ENCODE data around the gene HES2.
A peak's percentile ranks its signal among the peaks of the same experiment; 100 is the strongest.
"Not testable (repeated sequence)": the region's sequence is repeated elsewhere in the genome, so short reads cannot be mapped to it uniquely, and the experiment has no call there.

The HES2 gene

DNA sequence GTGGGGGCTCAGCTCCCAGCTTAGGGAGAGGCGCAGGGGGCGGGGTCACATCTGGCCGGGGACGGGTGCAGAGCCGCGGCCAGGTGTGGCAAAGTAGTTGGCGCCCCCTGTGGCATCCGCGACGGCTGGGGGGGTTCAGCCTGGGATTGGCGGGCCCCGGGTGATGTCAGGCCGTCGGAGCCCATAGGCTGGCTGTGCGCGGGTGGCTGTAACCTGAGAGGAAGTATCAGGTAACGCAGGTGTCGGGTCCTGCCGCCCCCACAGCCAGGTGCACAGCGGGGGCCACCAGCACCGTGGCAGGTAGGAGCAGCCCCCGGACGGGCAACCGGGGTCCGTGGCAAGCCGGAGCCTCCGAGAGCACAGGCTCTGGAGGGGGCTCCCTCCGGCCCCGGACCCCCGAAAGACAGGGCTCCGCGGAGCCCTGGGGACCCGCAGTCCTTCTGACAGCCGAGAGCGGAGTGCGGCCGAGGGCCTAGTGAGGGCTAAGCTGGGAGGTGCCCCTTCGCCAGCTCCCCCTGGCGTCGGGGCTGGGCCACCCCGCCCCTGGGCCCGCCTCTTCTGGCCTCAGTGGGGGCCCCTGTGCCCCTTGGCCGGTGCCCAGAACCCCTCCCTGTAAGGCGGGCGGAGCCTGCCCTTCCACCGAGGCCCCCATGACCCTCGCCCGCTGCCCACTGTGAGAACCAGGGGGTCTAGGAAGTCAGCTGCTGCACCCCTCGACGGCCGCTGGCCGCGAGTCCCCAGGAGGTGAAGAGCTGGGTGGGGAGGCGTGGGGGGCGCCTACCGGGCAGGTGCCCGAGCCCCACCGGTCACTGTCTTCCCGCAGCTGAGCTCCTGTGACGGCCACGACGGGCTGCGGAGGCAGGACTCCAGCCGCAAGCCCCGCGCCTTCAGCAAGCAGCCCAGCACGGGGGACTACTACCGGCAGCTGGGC lies 28.4 kb upstream of the HES2 start:
- peaks cover 13% of the 10 kb centered on the region; the same call in 1 of the 2 replicates for H3K4me1 ChIP-seq (ENCODE audit: insufficient read depth, low read length)
- peak overlapping the region; percentile 45 for H3K9ac ChIP-seq (ENCODE audit: low read depth, low read length)
- no peaks in the 10 kb centered on the region for H3K36me3 ChIP-seq (ENCODE audit: insufficient read depth, low read length)
- no peaks in the 10 kb centered on the region for H3K9me3 ChIP-seq (ENCODE audit: control insufficient read depth, insufficient read depth, low read length)

GRCh38 chr1:6447016-6447817 lies 27.5 kb upstream of the HES2 start:
- Histone ChIP-seq H3K4me1 (ENCODE audit: insufficient read depth, low read length) (peaks cover 13% of the 10 kb centered on the region; the same call in 1 of the 2 replicates), H3K9me3 (ENCODE audit: control insufficient read depth, insufficient read depth, low read length) (no peaks in the 10 kb centered on the region), H3K9ac (ENCODE audit: low read depth, low read length) (peak overlapping the region; percentile 45), H3K36me3 (ENCODE audit: insufficient read depth, low read length) (no peaks in the 10 kb centered on the region)

DNA sequence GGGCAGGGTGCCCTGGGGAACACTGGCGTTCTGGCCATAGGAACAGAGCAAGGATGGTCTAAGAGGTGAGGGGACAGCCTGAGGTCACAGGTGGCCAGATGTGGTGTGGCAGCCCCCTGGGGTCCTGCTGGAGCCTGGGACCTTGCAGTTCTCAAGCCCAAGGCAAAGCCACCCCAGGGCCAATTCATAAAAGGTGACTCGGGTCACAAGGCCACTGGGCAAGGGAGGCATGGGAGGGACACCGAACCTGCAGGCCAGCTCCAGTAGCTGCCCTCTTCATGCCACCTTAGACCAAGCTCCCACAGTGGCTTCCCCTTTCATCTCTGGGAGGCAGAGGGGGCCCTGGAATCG lies 26.9 kb upstream of the HES2 start:
- no peaks in the 10 kb centered on the region for H3K9me3 ChIP-seq (ENCODE audit: control insufficient read depth, insufficient read depth, low read length)
- peak overlapping the region; percentile 45; the same call in 1 of the 2 replicates for H3K9ac ChIP-seq (ENCODE audit: low read depth, low read length)
- H3K36me3 ChIP-seq (ENCODE audit: insufficient read depth, low read length): no peaks in the 10 kb centered on the region
- peaks cover 13% of the 10 kb centered on the region; the same call in 1 of the 2 replicates for H3K4me1 ChIP-seq (ENCODE audit: insufficient read depth, low read length)

- H3K36me3 ChIP-seq (ENCODE audit: insufficient read depth, low read length); H3K9ac ChIP-seq (ENCODE audit: low read depth, low read length); H3K9me3 ChIP-seq (ENCODE audit: control insufficient read depth, insufficient read depth, low read length): not testable (repeated sequence)
- peaks cover 13% of the 10 kb centered on the region; the same call in 1 of the 2 replicates for H3K4me1 ChIP-seq (ENCODE audit: insufficient read depth, low read length)
These were observed 26.2 kb upstream of the HES2 start for GRCh38 chr1:6445929-6446328.

DNA sequence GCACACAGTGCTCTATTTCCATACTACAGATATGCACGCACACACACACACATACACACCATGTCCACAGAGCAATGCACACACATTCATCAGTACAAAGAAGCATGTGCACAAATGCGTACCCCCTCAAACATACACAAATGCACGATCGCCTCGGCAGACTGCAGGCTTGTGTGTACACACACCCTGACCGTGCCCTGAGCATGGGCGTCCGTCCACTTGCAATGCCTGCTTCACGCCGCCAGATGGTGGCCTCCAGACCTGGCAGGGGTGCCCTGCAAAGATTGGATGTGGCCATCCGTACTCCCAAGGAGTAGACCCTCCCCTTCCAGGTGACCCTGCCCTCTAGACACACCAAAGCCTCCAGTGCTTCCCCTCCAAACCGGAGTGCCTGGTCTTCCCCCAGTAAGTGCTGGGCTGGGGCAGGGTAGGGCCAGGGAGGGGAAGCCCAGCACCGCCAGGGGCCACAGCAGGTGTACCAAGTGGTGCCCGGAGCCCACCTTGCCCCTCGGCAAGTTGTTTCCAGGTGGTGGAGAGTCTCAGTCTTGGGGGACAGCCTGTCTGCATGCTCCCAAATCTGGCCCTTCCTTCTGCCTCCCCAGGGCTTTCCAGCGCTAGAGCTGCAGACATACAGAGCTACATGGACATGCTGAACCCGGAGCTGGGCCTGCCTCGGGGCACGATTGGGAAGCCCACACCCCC lies 25.5 kb upstream of the HES2 start:
- Histone ChIP-seq H3K9me3 (ENCODE audit: control insufficient read depth, insufficient read depth, low read length) (no peaks in the 10 kb centered on the region), H3K4me1 (ENCODE audit: insufficient read depth, low read length) (peaks cover 13% of the 10 kb centered on the region; the same call in 1 of the 2 replicates), H3K9ac (ENCODE audit: low read depth, low read length) (no peak overlapping the region), H3K36me3 (ENCODE audit: insufficient read depth, low read length) (no peaks in the 10 kb centered on the region)

DNA sequence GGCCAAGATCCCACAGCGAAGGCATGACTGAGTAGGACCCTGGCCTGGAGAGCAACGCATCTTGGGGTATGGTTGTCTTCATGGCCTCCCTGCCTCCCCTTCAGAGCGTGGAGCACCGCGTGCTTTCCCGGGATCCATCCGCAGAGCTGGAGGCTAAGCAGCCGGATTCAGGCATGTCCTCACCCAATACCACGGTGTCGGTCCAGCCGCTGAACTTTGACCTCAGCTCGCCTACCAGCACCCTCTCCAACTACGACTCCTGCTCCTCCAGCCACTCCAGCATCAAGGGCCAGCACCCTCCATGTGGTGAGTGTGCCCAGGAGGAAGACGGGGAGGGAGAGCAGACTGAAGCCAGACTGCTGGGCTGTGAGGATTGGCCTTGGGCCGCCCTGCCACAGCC lies 24.7 kb upstream of the HES2 start:
- Histone ChIP-seq H3K36me3 (ENCODE audit: insufficient read depth, low read length) (no peaks in the 10 kb centered on the region), H3K4me1 (ENCODE audit: insufficient read depth, low read length) (peaks cover 6% of the 10 kb centered on the region; the same call in 1 of the 2 replicates), H3K9me3 (ENCODE audit: control insufficient read depth, insufficient read depth, low read length) (no peaks in the 10 kb centered on the region), H3K9ac (ENCODE audit: low read depth, low read length) (no peak overlapping the region)

- Histone ChIP-seq H3K36me3 (ENCODE audit: insufficient read depth, low read length) (no peaks in the 10 kb centered on the region), H3K9ac (ENCODE audit: low read depth, low read length) (no peak overlapping the region), H3K9me3 (ENCODE audit: control insufficient read depth, insufficient read depth, low read length) (no peaks in the 10 kb centered on the region), H3K4me1 (ENCODE audit: insufficient read depth, low read length) (peaks cover 5% of the 10 kb centered on the region; the same call in 1 of the 2 replicates)
These were observed 23.8 kb upstream of the HES2 start for GRCh38 chr1:6443339-6444115.

DNA sequence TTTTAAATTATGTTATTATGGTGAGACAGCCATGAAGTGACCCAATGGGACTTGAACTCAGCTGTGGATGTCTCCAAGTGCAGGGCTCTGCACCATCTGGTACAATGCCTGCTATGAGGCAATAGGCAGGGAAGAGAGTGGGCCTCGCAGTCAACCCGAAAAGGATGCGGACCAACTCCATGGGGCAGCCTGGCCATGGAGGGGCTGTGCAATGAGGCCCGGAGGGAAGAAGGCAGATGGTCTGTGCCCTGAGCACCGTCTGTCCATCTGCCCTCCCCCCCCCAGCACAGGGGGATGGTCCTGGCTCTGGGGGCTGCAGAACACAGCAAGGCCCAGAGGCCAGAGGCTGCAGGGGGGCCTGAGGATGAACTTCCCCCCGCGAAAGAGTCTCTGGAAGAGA lies 21.9 kb upstream of the HES2 start:
- H3K9me3 ChIP-seq (ENCODE audit: control insufficient read depth, insufficient read depth, low read length): no peaks in the 10 kb centered on the region
- no peaks in the 10 kb centered on the region for H3K36me3 ChIP-seq (ENCODE audit: insufficient read depth, low read length)
- no peak overlapping the region for H3K9ac ChIP-seq (ENCODE audit: low read depth, low read length)
- H3K4me1 ChIP-seq (ENCODE audit: insufficient read depth, low read length): peaks cover 2% of the 10 kb centered on the region; the same call in 1 of the 2 replicates

DNA sequence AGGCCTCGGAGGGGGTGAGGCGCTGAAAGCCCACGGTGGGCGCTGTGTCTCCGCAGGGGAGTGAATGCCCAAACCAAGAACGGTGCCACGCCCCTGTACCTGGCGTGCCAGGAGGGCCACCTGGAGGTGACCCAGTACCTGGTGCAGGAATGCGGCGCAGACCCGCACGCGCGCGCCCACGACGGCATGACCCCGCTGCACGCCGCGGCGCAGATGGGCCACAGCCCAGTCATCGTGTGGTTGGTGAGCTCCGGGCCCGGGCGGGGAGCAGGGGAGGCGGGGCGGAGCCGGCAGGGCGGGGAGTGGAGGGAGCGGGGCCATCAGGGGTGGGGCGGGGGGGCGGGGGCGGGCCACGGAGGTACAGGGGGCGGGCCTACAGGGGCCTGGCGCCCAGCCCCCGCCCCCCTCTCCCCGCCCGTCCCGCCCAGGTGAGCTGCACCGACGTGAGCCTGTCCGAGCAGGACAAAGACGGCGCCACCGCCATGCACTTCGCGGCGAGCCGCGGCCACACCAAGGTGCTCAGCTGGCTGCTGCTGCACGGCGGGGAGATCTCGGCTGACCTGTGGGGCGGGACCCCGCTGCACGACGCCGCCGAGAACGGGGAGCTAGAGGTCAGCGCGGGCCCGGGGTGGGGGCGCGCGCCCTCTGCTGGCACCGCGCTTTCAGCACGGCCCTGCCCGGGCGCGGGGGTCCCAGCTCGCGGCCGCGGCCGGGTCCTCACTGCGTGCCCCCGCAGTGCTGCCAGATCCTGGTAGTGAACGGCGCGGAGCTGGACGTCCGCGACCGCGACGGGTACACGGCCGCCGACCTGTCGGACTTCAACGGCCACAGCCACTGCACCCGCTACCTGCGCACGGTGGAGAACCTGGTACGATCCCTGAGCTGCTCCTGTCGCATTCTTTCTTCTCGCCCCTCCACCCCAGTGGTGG lies 20.7 kb upstream of the HES2 start:
- H3K4me1 ChIP-seq (ENCODE audit: insufficient read depth, low read length): no peaks in the 10 kb centered on the region
- H3K9me3 ChIP-seq (ENCODE audit: control insufficient read depth, insufficient read depth, low read length): no peaks in the 10 kb centered on the region
- H3K9ac ChIP-seq (ENCODE audit: low read depth, low read length): peak overlapping the region; percentile 47; the same call in 1 of the 2 replicates
- H3K36me3 ChIP-seq (ENCODE audit: insufficient read depth, low read length): no peaks in the 10 kb centered on the region

DNA sequence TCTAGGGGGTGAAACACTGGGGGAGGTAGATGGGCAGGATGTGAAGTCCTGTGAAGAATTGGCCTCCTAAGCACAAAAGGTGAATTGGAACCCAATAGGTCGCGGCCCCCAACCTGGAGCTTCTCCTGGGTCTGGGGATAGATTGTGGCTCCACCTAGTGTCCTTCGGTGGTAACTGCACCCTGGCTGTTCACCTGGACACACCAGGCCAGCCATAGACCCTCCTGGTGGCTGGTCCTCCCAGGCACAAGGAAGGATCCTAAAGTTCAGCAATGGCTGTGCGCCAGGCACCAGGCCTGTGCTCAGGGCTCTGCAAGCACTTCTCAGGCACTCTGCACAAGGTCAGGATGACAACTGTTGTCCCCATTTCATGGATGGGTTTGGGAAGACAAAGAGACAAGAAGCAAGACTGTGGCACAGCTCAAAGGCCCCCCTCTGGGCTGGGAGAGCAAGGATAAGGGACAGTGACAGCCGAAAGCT lies 18.4 kb upstream of the HES2 start:
- no peak overlapping the region for H3K9ac ChIP-seq (ENCODE audit: low read depth, low read length)
- H3K9me3 ChIP-seq (ENCODE audit: control insufficient read depth, insufficient read depth, low read length): no peaks in the 10 kb centered on the region
- no peaks in the 10 kb centered on the region for H3K36me3 ChIP-seq (ENCODE audit: insufficient read depth, low read length)
- no peaks in the 10 kb centered on the region for H3K4me1 ChIP-seq (ENCODE audit: insufficient read depth, low read length)

DNA sequence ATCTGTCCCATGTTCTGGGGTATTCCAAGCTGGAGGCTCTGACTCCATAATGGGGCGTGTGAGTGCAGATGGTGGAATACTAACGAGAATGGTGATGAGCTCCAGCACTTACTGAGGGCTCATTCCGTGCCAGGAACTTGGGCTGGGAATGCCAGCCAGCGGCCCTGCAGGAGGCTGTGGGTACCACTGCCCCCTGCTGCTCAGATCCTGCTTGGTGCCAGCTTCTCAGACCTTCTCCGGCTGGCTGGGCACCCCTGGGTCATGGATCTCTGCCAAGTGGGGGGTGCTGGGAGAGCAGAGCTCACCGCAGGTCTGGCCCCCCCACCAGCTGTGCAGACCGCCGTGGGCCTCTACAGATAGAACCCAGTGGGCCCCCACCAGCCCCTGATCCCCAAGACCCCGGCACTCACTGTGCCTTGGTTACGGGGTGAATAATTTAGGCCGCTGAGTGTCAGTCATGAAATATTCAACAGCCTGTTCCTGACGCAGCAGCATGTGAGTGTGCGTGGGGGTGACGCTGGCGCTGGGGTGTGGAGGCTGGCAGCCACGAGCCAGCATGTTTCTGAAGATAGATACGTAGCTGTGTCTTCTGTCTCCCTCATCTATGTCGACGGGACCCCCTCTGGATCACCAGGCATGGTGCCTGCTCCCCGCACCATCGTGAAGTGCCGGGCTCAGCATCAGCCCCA lies 17.4 kb upstream of the HES2 start:
- not testable (repeated sequence) for H3K36me3 ChIP-seq (ENCODE audit: insufficient read depth, low read length); H3K4me1 ChIP-seq (ENCODE audit: insufficient read depth, low read length); H3K9me3 ChIP-seq (ENCODE audit: control insufficient read depth, insufficient read depth, low read length); H3K9ac ChIP-seq (ENCODE audit: low read depth, low read length)

DNA sequence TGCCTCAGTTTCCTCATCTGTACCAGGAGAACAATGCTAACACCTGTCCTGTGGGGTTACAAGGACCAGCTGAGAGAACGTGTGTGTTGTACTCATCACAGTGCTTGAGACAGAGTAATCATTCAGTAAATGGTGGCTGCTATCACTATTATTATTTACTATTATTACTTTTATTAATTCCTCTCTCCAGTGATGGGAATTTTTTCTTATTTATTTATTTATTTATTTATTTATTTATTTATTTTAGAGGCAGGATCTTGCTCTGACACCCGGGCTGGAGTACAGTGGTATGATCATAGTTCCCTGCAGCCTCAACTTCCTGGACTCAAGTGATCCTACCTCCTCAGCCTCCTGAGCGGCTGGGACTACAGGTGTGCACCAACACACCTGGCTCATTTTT lies 16.6 kb upstream of the HES2 start:
- not testable (repeated sequence) for H3K9me3 ChIP-seq (ENCODE audit: control insufficient read depth, insufficient read depth, low read length); H3K4me1 ChIP-seq (ENCODE audit: insufficient read depth, low read length); H3K36me3 ChIP-seq (ENCODE audit: insufficient read depth, low read length); H3K9ac ChIP-seq (ENCODE audit: low read depth, low read length)
